Gastrocnemius medialis (tissue), 4 donors: Measurements from ENCODE around the gene FBXO28. TPM values are rescaled to one million over a fixed set of nuclear protein-coding genes. Genes with fewer than 3 reads are reported as not detected.

Experiments used
- ATAC-seq, 2 donors: fragments of 150-250 bp; one replicate each; pipeline ENCODE4 v1.9.1; 2016
- DNase-seq, 2 donors: peaks; one replicate each; pipeline ENCODE4 v3.0.0-alpha.2; 2019
- H3K27ac ChIP-seq, 4 donors: fragments of 200-600 bp; sonication (generic); 1 replicate in 1 of 4; 2 replicates in 3 of 4; pipeline ENCODE4 v1.5.1; 2016 to 2018; ENCODE audit warnings: mild to moderate bottlenecking in 2 of 4, moderate library complexity in 1 of 4
- H3K27me3 ChIP-seq, 3 donors: fragments of 200-600 bp; sonication (generic) in 2 of 3; 1 replicate in 1 of 3; 2 replicates in 2 of 3; pipeline versions ENCODE4 v1.5.1 to v1.6.0; 2016 to 2019; ENCODE audit warnings: mild to moderate bottlenecking in 1 of 3, moderate library complexity in 1 of 3
- H3K36me3 ChIP-seq, 2 donors: fragments of 200-600 bp; sonication (generic) in 1 of 2; one replicate each; pipeline ENCODE4 v1.5.1; 2017 to 2018
- H3K4me1 ChIP-seq, 2 donors: fragments of 200-600 bp; sonication (generic) in 1 of 2; one replicate each; pipeline ENCODE4 v1.5.1; 2016 to 2017; ENCODE audit warnings: mild to moderate bottlenecking in 2 of 2
- H3K4me3 ChIP-seq, 4 donors: fragments of 200-600 bp; sonication (generic) in 3 of 4; 1 replicate in 1 of 4; 2 replicates in 3 of 4; pipeline ENCODE4 v1.5.1; 2016 to 2019; ENCODE audit warnings: mild to moderate bottlenecking in 2 of 4
- H3K9me3 ChIP-seq, 3 donors: fragments of 200-600 bp; sonication (generic) in 2 of 3; 1 replicate in 1 of 3; 2 replicates in 2 of 3; pipeline ENCODE4 v1.5.1; 2016 to 2019
- CTCF ChIP-seq, 5 experiments: fragments of 450-650 bp in 3 of 5; fragments of 200-600 bp in 2 of 5; sonication (generic) in 2 of 5; IDR thresholded peaks in 4 of 5; conservative IDR thresholded peaks in 1 of 5; 1 replicate in 4 of 5; 2 replicates in 1 of 5; pipeline ENCODE4 v1.5.1; 2016 to 2019; ENCODE audit warnings: antibody characterized with exemption in 5 of 5, mild to moderate bottlenecking in 3 of 5, moderate library complexity in 3 of 5
- POLR2A ChIP-seq, 2 donors: fragments of 450-650 bp; IDR thresholded peaks; one replicate each; pipeline ENCODE4 v1.6.1; 2017; ENCODE audit warnings: antibody characterized with exemption in 2 of 2, mild to moderate bottlenecking in 2 of 2, moderate library complexity in 2 of 2
- in situ Hi-C, 4 donors: fragments of 200-750 bp; cut with MboI; loops; one replicate each; pipeline versions ENCODE4 v1.15.0 to v1.8.0; 2017; ENCODE audit warnings: low sequenced_read_pairs in 4 of 4
- intact Hi-C: fragments of 100-400 bp; cut with DNase I; formaldehyde crosslinking; loops from one replicate; pipeline ENCODE4 v1.15.1; 2023; ENCODE audit warnings: low total_unique reads
- total RNA-seq, 4 donors: library from RNA; depleted of rRNA; stranded (reverse); fragments of >200 nt; gene quantifications; one replicate each; pipeline versions ENCODE4 v1.1.0 to v1.2.3, GENCODE V29; 2016

Gene FBXO28
- total RNA-seq, 4 donors from 2014 or later, result 20.2 to 30.9 (median 27.4) TPM

DNA sequence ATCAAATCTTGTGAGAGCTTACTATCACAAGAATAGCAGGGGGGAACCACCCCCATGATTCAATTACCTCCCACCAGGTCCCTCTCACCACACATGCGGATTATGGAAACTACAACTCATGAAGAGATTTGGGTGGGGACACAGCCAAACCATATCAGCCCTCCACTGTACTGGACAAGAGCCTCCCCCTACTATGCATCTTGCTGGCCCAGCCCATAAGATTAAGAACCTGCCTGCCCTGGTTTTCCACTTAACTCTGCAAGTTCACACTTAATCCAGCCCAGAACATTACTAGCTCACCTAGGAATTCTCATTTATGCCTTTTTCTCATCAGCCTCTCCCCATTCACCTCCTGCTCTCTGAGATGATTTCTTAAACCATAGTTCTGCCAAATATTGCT lies 18.0 kb upstream of the FBXO28 start:
- Histone ChIP-seq H3K27me3 (no peaks in the 10 kb centered on the region), H3K36me3 (no peaks in the 10 kb centered on the region), H3K4me1 (no peaks in the 10 kb centered on the region), H3K4me3 (no peak overlapping the region), H3K9me3 (no peaks in the 10 kb centered on the region), H3K27ac (no peak overlapping the region)
- DNase-seq (no peak), ATAC-seq (no peak)
- intact Hi-C loops, result no loop called here
- in situ Hi-C loops, result no loop called here
- no peak for TF ChIP-seq CTCF (IDR thresholded peaks at IDR 0.05 in 4 of 5, conservative IDR thresholded peaks at IDR 0.05 in 1 of 5)
- no peak for TF ChIP-seq POLR2A (IDR thresholded peaks at IDR 0.05)

GRCh38 chr1:224096773-224097172 lies 17.1 kb upstream of the FBXO28 start:
- Histone ChIP-seq H3K27ac (no peak overlapping the region), H3K4me3 (no peak overlapping the region), H3K36me3 (no peaks in the 10 kb centered on the region), H3K27me3 (no peaks in the 10 kb centered on the region), H3K9me3 (no peaks in the 10 kb centered on the region), H3K4me1 (no peaks in the 10 kb centered on the region)
- DNase-seq (no peak), ATAC-seq (no peak)
- intact Hi-C loops (no loop called here), in situ Hi-C loops (no loop called here)
- TF ChIP-seq POLR2A (IDR thresholded peaks at IDR 0.05) (no peak), CTCF (IDR thresholded peaks at IDR 0.05 in 4 of 5, conservative IDR thresholded peaks at IDR 0.05 in 1 of 5) (no peak)

GRCh38 chr1:224098007-224098406 lies 15.9 kb upstream of the FBXO28 start:
- H3K4me3 ChIP-seq, result no peak overlapping the region
- H3K9me3 ChIP-seq, result no peaks in the 10 kb centered on the region
- H3K27me3 ChIP-seq, result peaks cover 0 to 4% (median 0%) of the 10 kb centered on the region in 3 donors
- in situ Hi-C loops, result no loop called here
- no peak for DNase-seq
- no peaks in the 10 kb centered on the region for H3K4me1 ChIP-seq
- no peak overlapping the region for H3K27ac ChIP-seq
- ATAC-seq, result no peak
- no peaks in the 10 kb centered on the region for H3K36me3 ChIP-seq
- intact Hi-C loops, result no loop called here
- TF ChIP-seq CTCF (IDR thresholded peaks at IDR 0.05 in 4 of 5, conservative IDR thresholded peaks at IDR 0.05 in 1 of 5) (no peak), POLR2A (IDR thresholded peaks at IDR 0.05) (no peak)

DNA sequence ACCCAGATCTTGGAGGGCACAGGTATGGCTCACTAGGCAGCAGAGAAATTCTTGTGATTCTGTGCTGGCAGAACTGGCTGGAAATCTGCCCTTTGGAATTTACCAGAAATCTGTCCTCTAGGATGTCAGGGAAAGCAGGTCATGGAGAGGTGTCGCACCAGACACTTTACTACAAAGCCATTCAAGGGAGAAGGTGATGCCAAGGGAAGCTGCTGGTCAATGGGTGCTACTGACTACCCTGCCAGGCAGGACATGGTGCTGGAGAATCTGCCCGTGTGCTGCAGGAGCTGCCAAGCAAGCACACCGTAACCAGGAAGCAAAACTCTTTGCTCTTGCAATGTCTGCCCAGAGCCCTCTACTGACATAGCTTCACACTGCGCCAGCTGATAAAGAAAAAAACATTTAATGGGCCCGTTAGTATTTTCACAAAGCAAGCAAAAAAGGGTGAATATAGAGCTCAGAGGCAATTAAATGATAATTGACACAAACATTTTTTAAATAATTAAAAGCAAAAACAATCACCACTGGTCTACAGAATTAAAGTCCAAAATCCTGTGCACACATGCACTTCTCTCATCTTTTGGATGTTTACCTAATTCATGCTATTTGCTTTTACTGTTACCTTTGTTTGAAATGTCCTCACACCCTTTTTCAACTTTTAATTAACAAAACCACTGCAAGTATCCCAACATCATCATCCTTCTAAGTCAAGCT lies 7.2 kb upstream of the FBXO28 start:
- DNase-seq (no peak), ATAC-seq (no peak)
- in situ Hi-C loops, result loop anchor here in 1 of 4 donors (25.0 kb wide), 1 partner anchor 231 kb away; the partner anchor contains the start of gene NVL

More for the DNA sequence above, 7.2 kb upstream of the FBXO28 start:
- no peak overlapping the region for H3K4me3 ChIP-seq
- no peaks in the 10 kb centered on the region for H3K9me3 ChIP-seq
- intact Hi-C loops, result no loop called here
- H3K4me1 ChIP-seq, result no peaks in the 10 kb centered on the region
- peaks cover 0 to 18% (median 7%) of the 10 kb centered on the region in 3 donors for H3K27me3 ChIP-seq
- TF ChIP-seq CTCF (IDR thresholded peaks at IDR 0.05 in 4 of 5, conservative IDR thresholded peaks at IDR 0.05 in 1 of 5) (no peak), POLR2A (IDR thresholded peaks at IDR 0.05) (no peak)
- H3K27ac ChIP-seq, result no peak overlapping the region
- no peaks in the 10 kb centered on the region for H3K36me3 ChIP-seq
